Measurements from ENCODE around the gene OGFR. TPM values are rescaled to one million over a fixed set of nuclear protein-coding genes. Genes with fewer than 3 reads are reported as not detected.

OGFR gene
- polyA plus RNA-seq, 1 donor (not counting 4 experiments of a cell fraction or from before 2014, with no cell fraction given) = 39.8 TPM

GRCh38 chr20:62786157-62786556 lies 18.5 kb upstream of the OGFR start:
- Histone ChIP-seq H4K20me1 (ENCODE audit: control insufficient read depth, extremely low read depth, insufficient read depth, low read length) (no peaks in the 10 kb centered on the region), H3K36me3 (ENCODE audit: control insufficient read depth in 2 of 2, extremely low read depth in 1 of 2, insufficient read depth in 2 of 2, low read length in 2 of 2) (no peaks in the 10 kb centered on the region), H2AFZ (ENCODE audit: control insufficient read depth, low read length) (no peak overlapping the region), H3K9ac (ENCODE audit: control insufficient read depth, extremely low read depth, insufficient read depth, low read length) (no peak overlapping the region), H3K9me3 (ENCODE audit: control insufficient read depth, low read depth, low read length) (no peaks in the 10 kb centered on the region), H3K4me1 (ENCODE audit: control insufficient read depth, extremely low read depth, insufficient read depth, low read length) (peaks cover 1% of the 10 kb centered on the region), H3K27ac (ENCODE audit: control insufficient read depth, insufficient read depth, low read length) (no peak overlapping the region), H3K4me2 (ENCODE audit: control insufficient read depth, extremely low read depth, insufficient read depth, low read depth, low read length) (no peak overlapping the region), H3K79me2 (ENCODE audit: control insufficient read depth, insufficient read depth, low read length) (no peaks in the 10 kb centered on the region), H3K4me3 (ENCODE audit: control insufficient read depth in 2 of 3, extremely low read depth in 1 of 3, insufficient read depth in 2 of 3, low read depth in 1 of 3, low read length in 3 of 3) (no peak overlapping the region), H3K9me1 (ENCODE audit: control insufficient read depth, extremely low read depth, insufficient read depth, low read length) (no peaks in the 10 kb centered on the region), H3K27me3 (ENCODE audit: control insufficient read depth, extremely low read depth, insufficient read depth, low read length) (peaks cover 8% of the 10 kb centered on the region)
- dilution Hi-C loops (cut with MboI; ENCODE audit: extremely low pct_ligation_motif_present, low sequenced_read_pairs) = no loop called here
- FAIRE-seq (no peak), DNase-seq (ENCODE audit: low read depth, low spot score) (no peak)
- TF ChIP-seq EZH2 (IDR thresholded peaks at IDR 0.05; ENCODE audit: low read length) (no peak), CTCF (optimal IDR thresholded peaks at IDR 0.05 in 1 of 3, IDR thresholded peaks at IDR 0.05 in 1 of 3, conservative IDR thresholded peaks at IDR 0.05 in 1 of 3; ENCODE audit: extremely low read depth in 1 of 3, insufficient read depth in 2 of 3, low read length in 3 of 3) (no peak)

GRCh38 chr20:62787321-62787720 lies 17.3 kb upstream of the OGFR start:
- no peak overlapping the region for H3K9ac ChIP-seq (ENCODE audit: control insufficient read depth, extremely low read depth, insufficient read depth, low read length)
- no peaks in the 10 kb centered on the region for H3K79me2 ChIP-seq (ENCODE audit: control insufficient read depth, insufficient read depth, low read length)
- H3K9me3 ChIP-seq (ENCODE audit: control insufficient read depth, low read depth, low read length) = no peaks in the 10 kb centered on the region
- no peak overlapping the region for H3K4me3 ChIP-seq (ENCODE audit: control insufficient read depth in 2 of 3, extremely low read depth in 1 of 3, insufficient read depth in 2 of 3, low read depth in 1 of 3, low read length in 3 of 3)
- H2AFZ ChIP-seq (ENCODE audit: control insufficient read depth, low read length) = no peak overlapping the region
- H3K27me3 ChIP-seq (ENCODE audit: control insufficient read depth, extremely low read depth, insufficient read depth, low read length) = peaks cover 8% of the 10 kb centered on the region
- TF ChIP-seq EZH2 (IDR thresholded peaks at IDR 0.05; ENCODE audit: low read length) = no peak
- no peak for TF ChIP-seq CTCF (optimal IDR thresholded peaks at IDR 0.05 in 1 of 3, IDR thresholded peaks at IDR 0.05 in 1 of 3, conservative IDR thresholded peaks at IDR 0.05 in 1 of 3; ENCODE audit: extremely low read depth in 1 of 3, insufficient read depth in 2 of 3, low read length in 3 of 3)
- H3K36me3 ChIP-seq (ENCODE audit: control insufficient read depth in 2 of 2, extremely low read depth in 1 of 2, insufficient read depth in 2 of 2, low read length in 2 of 2) = no peaks in the 10 kb centered on the region
- H3K4me1 ChIP-seq (ENCODE audit: control insufficient read depth, extremely low read depth, insufficient read depth, low read length) = peaks cover 13% of the 10 kb centered on the region
- no peak overlapping the region for H3K4me2 ChIP-seq (ENCODE audit: control insufficient read depth, extremely low read depth, insufficient read depth, low read depth, low read length)
- no peaks in the 10 kb centered on the region for H4K20me1 ChIP-seq (ENCODE audit: control insufficient read depth, extremely low read depth, insufficient read depth, low read length)
- DNase-seq (ENCODE audit: low read depth, low spot score) = no peak
- H3K27ac ChIP-seq (ENCODE audit: control insufficient read depth, insufficient read depth, low read length) = no peak overlapping the region
- H3K9me1 ChIP-seq (ENCODE audit: control insufficient read depth, extremely low read depth, insufficient read depth, low read length) = no peaks in the 10 kb centered on the region
- dilution Hi-C loops (cut with MboI; ENCODE audit: extremely low pct_ligation_motif_present, low sequenced_read_pairs) = no loop called here
- FAIRE-seq = no peak

All from keratinocyte (primary cell).